PC-3 (cell line): ENCODE measurements around the gene CALM3. TPM values are rescaled to one million over a fixed set of nuclear protein-coding genes. Genes with fewer than 3 reads are reported as not detected.
A peak's percentile ranks its signal among the peaks of the same experiment; 100 is the strongest.

ENCODE experiments used
- ATAC-seq: fragments of 200-7000 bp; cut with Tn5 transposase; 2 replicates; pipeline ENCODE4 v1.9.1; 2020; ENCODE audit warnings: mild to moderate bottlenecking, moderate library complexity
- BruUV-seq: library from RNA; stranded (reverse); fragments of 400-500 nt; replicated peaks from 2 replicates; lab custom pipeline; 2021; lab: Mats Ljungman, UMichigan
- CTCF ChIA-PET: fragments of 300-600 bp; sonication (Branson Sonifier 250); formaldehyde crosslinking; loops from one replicate; lab custom pipeline; 2022; ENCODE audit warnings: antibody characterized with exemption; lab: Charles Lee
- POLR2A ChIA-PET: fragments of 300-600 bp; sonication (Branson Sonifier 250); formaldehyde crosslinking; loops from one replicate; lab custom pipeline; 2022; ENCODE audit warnings: antibody characterized with exemption; ENCODE audit not compliant: unreplicated experiment; lab: Charles Lee
- DNase-seq: peaks from one replicate; pipeline ENCODE4 v3.0.0-alpha.2; 2015
- H2AFZ ChIP-seq: fragments of 300-600 bp; sonication (generic); 2 replicates; pipeline ENCODE4 v1.6.0; 2016; ENCODE audit warnings: antibody characterized with exemption, low read length
- H3F3A ChIP-seq: fragments of 300-600 bp; sonication (generic); one replicate; pipeline ENCODE4 v1.6.0; 2017; ENCODE audit warnings: antibody characterized with exemption, low read length, control low read depth, mild to moderate bottlenecking; ENCODE audit not compliant: unreplicated experiment
- H3K27ac ChIP-seq: fragments of 300-600 bp; sonication (generic); 2 replicates; pipeline ENCODE4 v1.5.1; 2016; ENCODE audit warnings: mild to moderate bottlenecking, low read length
- H3K27me3 ChIP-seq: fragments of 300-600 bp; sonication (generic); 2 replicates; pipeline ENCODE4 v1.6.1; 2016; ENCODE audit warnings: low read length, mixed read lengths
- H3K36me3 ChIP-seq: fragments of 300-600 bp; sonication (generic); 2 replicates; pipeline ENCODE4 v1.6.1; 2016; ENCODE audit warnings: low read depth, mixed run types, low read length, mixed read lengths
- H3K4me1 ChIP-seq: fragments of 300-600 bp; sonication (generic); 2 replicates; pipeline ENCODE4 v1.5.1; 2016; ENCODE audit warnings: low read length; ENCODE audit not compliant: insufficient read depth
- H3K4me2 ChIP-seq: fragments of 300-600 bp; sonication (generic); 2 replicates; pipeline ENCODE4 v1.6.0; 2016; ENCODE audit warnings: low read length
- H3K4me3 ChIP-seq: fragments of 300-600 bp; sonication (generic); 2 replicates; pipeline ENCODE4 v1.5.1; 2016; ENCODE audit warnings: mild to moderate bottlenecking, low read length, mixed read lengths
- H3K79me2 ChIP-seq: fragments of 300-600 bp; sonication (generic); 2 replicates; pipeline ENCODE4 v1.6.1; 2017; ENCODE audit warnings: low read length, mixed read lengths
- H3K9ac ChIP-seq: fragments of 300-600 bp; sonication (generic); 2 replicates; pipeline ENCODE4 v1.6.0; 2016; ENCODE audit warnings: mild to moderate bottlenecking, low read length
- H3K9me2 ChIP-seq: fragments of 300-600 bp; sonication (generic); replicated peaks from 2 replicates; pipeline ENCODE4 v1.6.1; 2016; ENCODE audit warnings: mixed run types, low read length, mixed read lengths
- H3K9me3 ChIP-seq: fragments of 300-600 bp; sonication (generic); 2 replicates; pipeline ENCODE4 v1.6.1; 2016; ENCODE audit warnings: low read length, mixed read lengths
- H4K20me1 ChIP-seq: fragments of 300-600 bp; sonication (generic); 2 replicates; pipeline ENCODE4 v1.6.1; 2016; ENCODE audit warnings: low read length, mixed read lengths
- EZH2 ChIP-seq: fragments of 300-600 bp; sonication (generic); IDR thresholded peaks from one replicate; pipeline ENCODE4 v1.6.1; 2017; ENCODE audit warnings: antibody characterized with exemption, mild to moderate bottlenecking, low read length; ENCODE audit not compliant: unreplicated experiment
- EZH2phosphoT487 ChIP-seq: fragments of 300-600 bp; sonication (generic); IDR thresholded peaks from 2 replicates; pipeline ENCODE4 v1.6.1; 2018; ENCODE audit warnings: mild to moderate bottlenecking, antibody characterized with exemption, low read length, borderline replicate concordance
- intact Hi-C: fragments of 100-400 bp; cut with micrococcal nuclease; formaldehyde crosslinking; loops from 2 replicates; pipeline ENCODE4 v1.9.0; 2023
- total RNA-seq: library from RNA; depleted of rRNA; stranded (reverse); fragments of >200 nt; gene quantifications from 2 replicates; pipeline ENCODE4 v1.2.3, GENCODE V29; 2014
- TF ChIP-seq, protein P1 (sequence below): fragments of 300-600 bp; sonication (generic); conservative IDR thresholded peaks from 2 replicates; pipeline ENCODE4 v1.5.1; 2017; ENCODE audit warnings: antibody characterized with exemption, low read depth, mild to moderate bottlenecking, low read length

CALM3 gene
- total RNA-seq, 1 experiment from 2014 or later, result 160 TPM

DNA sequence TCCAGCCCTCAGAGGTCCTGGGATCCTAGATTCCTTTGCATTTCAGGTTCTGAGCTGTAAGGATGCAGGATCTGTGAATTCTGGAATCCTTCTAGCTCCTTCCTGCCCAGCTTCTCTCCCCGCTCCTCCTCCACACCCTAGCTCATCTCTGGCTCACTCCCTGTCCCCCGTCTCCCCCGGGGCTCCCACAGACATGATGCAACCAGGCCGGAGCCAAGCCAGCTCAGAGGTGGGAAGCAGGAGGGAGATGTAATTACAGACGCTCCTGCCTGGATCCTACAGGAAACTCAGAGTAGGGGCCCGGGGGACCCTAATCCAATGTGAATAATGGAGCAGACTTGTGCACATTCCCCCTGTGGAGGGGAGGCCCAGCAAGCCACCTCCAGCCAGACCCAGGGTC lies 30.4 kb downstream of the CALM3 start:
- no peak for DNase-seq
- Histone ChIP-seq H3K4me2 (no peak overlapping the region), H3K79me2 (no peaks in the 10 kb centered on the region), H3K27me3 (no peaks in the 10 kb centered on the region), H3K36me3 (no peaks in the 10 kb centered on the region), H4K20me1 (no peaks in the 10 kb centered on the region), H3F3A (no peaks in the 10 kb centered on the region), H3K9me2 (no peaks in the 10 kb centered on the region), H3K9me3 (no peaks in the 10 kb centered on the region), H3K4me1 (0 out of 2 replicates have a peak, but pooled peaks cover 6% of the 10 kb centered on the region), H3K9ac (no peak overlapping the region), H3K27ac (no peak overlapping the region), H2AFZ (no peak overlapping the region), H3K4me3 (no peak overlapping the region)
- TF ChIP-seq EZH2phosphoT487 (no peak), EZH2 (no peak)
- TF ChIP-seq, protein P1, sequence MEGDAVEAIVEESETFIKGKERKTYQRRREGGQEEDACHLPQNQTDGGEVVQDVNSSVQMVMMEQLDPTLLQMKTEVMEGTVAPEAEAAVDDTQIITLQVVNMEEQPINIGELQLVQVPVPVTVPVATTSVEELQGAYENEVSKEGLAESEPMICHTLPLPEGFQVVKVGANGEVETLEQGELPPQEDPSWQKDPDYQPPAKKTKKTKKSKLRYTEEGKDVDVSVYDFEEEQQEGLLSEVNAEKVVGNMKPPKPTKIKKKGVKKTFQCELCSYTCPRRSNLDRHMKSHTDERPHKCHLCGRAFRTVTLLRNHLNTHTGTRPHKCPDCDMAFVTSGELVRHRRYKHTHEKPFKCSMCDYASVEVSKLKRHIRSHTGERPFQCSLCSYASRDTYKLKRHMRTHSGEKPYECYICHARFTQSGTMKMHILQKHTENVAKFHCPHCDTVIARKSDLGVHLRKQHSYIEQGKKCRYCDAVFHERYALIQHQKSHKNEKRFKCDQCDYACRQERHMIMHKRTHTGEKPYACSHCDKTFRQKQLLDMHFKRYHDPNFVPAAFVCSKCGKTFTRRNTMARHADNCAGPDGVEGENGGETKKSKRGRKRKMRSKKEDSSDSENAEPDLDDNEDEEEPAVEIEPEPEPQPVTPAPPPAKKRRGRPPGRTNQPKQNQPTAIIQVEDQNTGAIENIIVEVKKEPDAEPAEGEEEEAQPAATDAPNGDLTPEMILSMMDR, result no peak
- no peak for ATAC-seq
- no TSS peak for BruUV-seq
- POLR2A ChIA-PET, result no interaction called here
- CTCF ChIA-PET, result no interaction called here
- intact Hi-C loops, result no loop called here

DNA sequence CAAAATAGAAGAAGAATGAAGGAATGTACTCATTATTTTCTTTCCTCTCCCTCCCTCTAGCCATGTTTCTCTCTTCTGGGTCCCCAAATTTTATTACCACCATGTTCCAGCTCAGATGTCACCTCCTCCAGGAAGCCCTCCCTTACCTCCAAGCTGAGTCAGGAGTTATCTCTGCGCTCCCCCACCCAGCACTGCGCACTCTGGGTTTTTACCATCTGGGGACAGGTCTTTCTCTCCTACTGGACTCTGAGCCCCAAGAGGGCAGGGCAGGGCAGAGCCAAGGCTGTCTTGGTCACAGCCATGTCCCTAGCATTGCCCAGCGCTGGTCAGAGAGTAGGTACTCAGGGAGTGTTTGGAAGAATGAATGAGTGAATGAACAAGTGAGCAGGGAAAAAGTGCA lies 32.0 kb downstream of the CALM3 start:
- no peak for ATAC-seq
- no peak for TF ChIP-seq EZH2
- TF ChIP-seq EZH2phosphoT487, result no peak
- TF ChIP-seq, protein P1, result no peak

DNA sequence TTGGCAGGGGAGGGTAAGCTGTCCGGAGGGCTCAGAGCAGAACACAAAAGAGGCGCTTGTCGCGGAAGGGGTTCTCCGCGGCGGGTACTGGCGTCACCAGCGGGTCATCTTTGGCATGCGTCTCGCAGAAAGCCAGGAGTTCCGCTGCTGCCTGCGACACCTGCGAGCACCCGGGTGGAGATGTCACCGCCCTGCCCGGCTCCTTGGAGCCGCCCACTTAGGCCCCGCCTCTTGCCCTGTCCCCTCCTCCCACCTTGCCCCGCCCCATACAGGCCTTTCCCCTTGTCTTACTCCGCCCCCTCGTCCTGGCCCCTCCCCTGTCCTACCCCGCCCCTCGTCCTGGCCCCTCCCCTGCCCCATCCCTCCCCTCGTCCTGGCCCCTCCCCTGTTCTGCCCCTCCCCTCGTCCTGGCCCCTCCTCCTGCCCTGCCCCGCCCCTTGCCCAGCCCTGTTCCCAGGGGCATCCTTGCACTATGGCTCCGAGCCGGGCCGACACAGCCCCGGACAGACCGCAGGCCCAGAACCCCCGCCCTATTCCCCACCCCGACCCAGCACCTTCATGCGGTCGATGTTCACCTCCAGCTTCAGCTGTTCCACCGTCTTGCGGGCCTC lies 33.0 kb downstream of the CALM3 start:
- no peaks in the 10 kb centered on the region for H3F3A ChIP-seq
- 0 out of 2 replicates have a peak, but pooled peaks cover 6% of the 10 kb centered on the region for H3K4me1 ChIP-seq
- H3K9me3 ChIP-seq, result no peaks in the 10 kb centered on the region
- no peaks in the 10 kb centered on the region for H3K36me3 ChIP-seq
- intact Hi-C loops, result no loop called here
- TF ChIP-seq EZH2phosphoT487 (no peak), EZH2 (no peak)
- TF ChIP-seq, protein P1, result no peak
- H3K9me2 ChIP-seq, result no peaks in the 10 kb centered on the region
- no peaks in the 10 kb centered on the region for H4K20me1 ChIP-seq
- DNase-seq, result peak; percentile 84
- H3K27ac ChIP-seq, result no peak overlapping the region
- H3K4me2 ChIP-seq, result peak overlapping the region; percentile 93
- H3K9ac ChIP-seq, result no peak overlapping the region
- ChIA-PET CTCF (interaction anchor here (0.6 kb wide), 1 partner anchor 28 kb away, joined by 10 read pairs; no protein-coding TSS in a partner anchor), POLR2A (no interaction called here)
- H3K4me3 ChIP-seq, result peak overlapping the region; percentile 63
- BruUV-seq, result no TSS peak
- no peaks in the 10 kb centered on the region for H3K27me3 ChIP-seq
- ATAC-seq, result peak; percentile 68
- peak overlapping the region; percentile 83 for H2AFZ ChIP-seq
- no peaks in the 10 kb centered on the region for H3K79me2 ChIP-seq

More for the DNA sequence above, 32.0 kb downstream of the CALM3 start:
- Histone ChIP-seq H4K20me1 (no peaks in the 10 kb centered on the region), H3K27me3 (no peaks in the 10 kb centered on the region), H3K79me2 (no peaks in the 10 kb centered on the region), H3K9me2 (no peaks in the 10 kb centered on the region), H3K27ac (no peak overlapping the region), H3K36me3 (no peaks in the 10 kb centered on the region), H3K4me1 (0 out of 2 replicates have a peak, but pooled peaks cover 6% of the 10 kb centered on the region), H2AFZ (no peak overlapping the region), H3K9me3 (no peaks in the 10 kb centered on the region), H3K4me2 (no peak overlapping the region), H3K9ac (no peak overlapping the region), H3F3A (no peaks in the 10 kb centered on the region), H3K4me3 (no peak overlapping the region)
- no peak for DNase-seq
- ChIA-PET CTCF (no interaction called here), POLR2A (no interaction called here)
- no TSS peak for BruUV-seq
- intact Hi-C loops, result no loop called here
